GM12874 (cell line): ENCODE measurements around the gene BCOR.

Experiments
- CTCF ChIP-seq: IDR thresholded peaks from 2 replicates; pipeline ENCODE4 v1.5.1; 2011; ENCODE audit warnings: low read depth, mild to moderate bottlenecking, control low read depth, low read length, moderate library complexity; ENCODE audit not compliant: insufficient read depth

BCOR gene

GRCh38 chrX:40080894-40081678, 16.7 kb downstream of the BCOR start:
- TF ChIP-seq CTCF = no peak

- TF ChIP-seq CTCF = no peak
Observed at GRCh38 chrX:40079572-40079971, 18.2 kb downstream of the BCOR start.

GRCh38 chrX:40078489-40079227, 19.1 kb downstream of the BCOR start:
- TF ChIP-seq CTCF = no peak

GRCh38 chrX:40077906-40078305, 19.9 kb downstream of the BCOR start:
- TF ChIP-seq CTCF = no peak

- TF ChIP-seq CTCF = no peak
Observed at GRCh38 chrX:40076750-40077575, 20.8 kb downstream of the BCOR start.

GRCh38 chrX:40074959-40075332, 22.8 kb downstream of the BCOR start:
- TF ChIP-seq CTCF = no peak
